Measurements from ENCODE around the gene TLE5. TPM values are rescaled to one million over a fixed set of nuclear protein-coding genes. Genes with fewer than 3 reads are reported as not detected.

Gene TLE5
- total RNA-seq, 4 donors from 2014 or later, result 502 to 905 (median 558) TPM

DNA sequence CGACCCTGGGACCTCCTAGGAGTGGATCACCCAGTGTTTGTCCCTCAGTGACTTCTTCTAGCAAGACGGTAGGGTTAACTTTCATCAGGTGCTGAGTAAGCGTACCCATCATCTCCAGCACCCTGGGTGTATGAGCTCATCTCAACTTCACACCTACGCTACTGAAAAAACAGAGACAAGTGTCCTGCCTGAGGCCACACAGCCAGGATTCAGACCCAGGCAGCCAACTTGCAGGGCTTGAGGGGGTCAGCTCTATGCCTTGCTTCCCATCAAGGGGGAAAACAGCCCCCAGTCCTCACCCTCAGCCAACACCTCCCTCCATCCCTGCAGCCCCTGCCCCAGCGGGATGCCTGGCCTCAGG is 37.8 kb downstream of the TLE5 start:
- Histone ChIP-seq H3K27me3 (no peaks in the 10 kb centered on the region), H3K27ac (no peak overlapping the region), H3K4me1 (peaks cover 0 to 18% (median 9%) of the 10 kb centered on the region in 3 donors), H3K36me3 (peaks cover 0 to 15% of the 10 kb centered on the region in 2 donors), H3K9me3 (no peaks in the 10 kb centered on the region), H3K4me3 (no peak overlapping the region)
- 20 to 60% methylated on average over 1 to 2 of the region's 5 CpGs for WGBS, 2 donors (ENCODE audit: low coverage in 1 of 2)
- no peak for ATAC-seq
- TF ChIP-seq POLR2AphosphoS5 (IDR thresholded peaks at IDR 0.05) (no peak), POLR2A (IDR thresholded peaks at IDR 0.05) (no peak), EP300 (IDR thresholded peaks at IDR 0.05) (no peak)
- TF ChIP-seq, protein P1, sequence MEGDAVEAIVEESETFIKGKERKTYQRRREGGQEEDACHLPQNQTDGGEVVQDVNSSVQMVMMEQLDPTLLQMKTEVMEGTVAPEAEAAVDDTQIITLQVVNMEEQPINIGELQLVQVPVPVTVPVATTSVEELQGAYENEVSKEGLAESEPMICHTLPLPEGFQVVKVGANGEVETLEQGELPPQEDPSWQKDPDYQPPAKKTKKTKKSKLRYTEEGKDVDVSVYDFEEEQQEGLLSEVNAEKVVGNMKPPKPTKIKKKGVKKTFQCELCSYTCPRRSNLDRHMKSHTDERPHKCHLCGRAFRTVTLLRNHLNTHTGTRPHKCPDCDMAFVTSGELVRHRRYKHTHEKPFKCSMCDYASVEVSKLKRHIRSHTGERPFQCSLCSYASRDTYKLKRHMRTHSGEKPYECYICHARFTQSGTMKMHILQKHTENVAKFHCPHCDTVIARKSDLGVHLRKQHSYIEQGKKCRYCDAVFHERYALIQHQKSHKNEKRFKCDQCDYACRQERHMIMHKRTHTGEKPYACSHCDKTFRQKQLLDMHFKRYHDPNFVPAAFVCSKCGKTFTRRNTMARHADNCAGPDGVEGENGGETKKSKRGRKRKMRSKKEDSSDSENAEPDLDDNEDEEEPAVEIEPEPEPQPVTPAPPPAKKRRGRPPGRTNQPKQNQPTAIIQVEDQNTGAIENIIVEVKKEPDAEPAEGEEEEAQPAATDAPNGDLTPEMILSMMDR (IDR thresholded peaks at IDR 0.05), result no peak

- WGBS, 2 donors (ENCODE audit: low coverage in 1 of 2), result 64 to 97% methylated on average over 4 to 5 of the region's 18 CpGs
- Histone ChIP-seq H3K4me1 (no peaks in the 10 kb centered on the region), H3K27me3 (no peaks in the 10 kb centered on the region), H3K9me3 (no peaks in the 10 kb centered on the region), H3K4me3 (no peak overlapping the region), H3K27ac (no peak overlapping the region), H3K36me3 (peaks cover 0 to 26% of the 10 kb centered on the region in 2 donors)
- TF ChIP-seq POLR2AphosphoS5 (IDR thresholded peaks at IDR 0.05) (no peak), POLR2A (IDR thresholded peaks at IDR 0.05) (no peak), EP300 (IDR thresholded peaks at IDR 0.05) (no peak)
- TF ChIP-seq, protein P1 (IDR thresholded peaks at IDR 0.05), result no peak
- ATAC-seq, result no peak
Measured at GRCh38 chr19:3020321-3020960, 41.9 kb downstream of the TLE5 start.

DNA sequence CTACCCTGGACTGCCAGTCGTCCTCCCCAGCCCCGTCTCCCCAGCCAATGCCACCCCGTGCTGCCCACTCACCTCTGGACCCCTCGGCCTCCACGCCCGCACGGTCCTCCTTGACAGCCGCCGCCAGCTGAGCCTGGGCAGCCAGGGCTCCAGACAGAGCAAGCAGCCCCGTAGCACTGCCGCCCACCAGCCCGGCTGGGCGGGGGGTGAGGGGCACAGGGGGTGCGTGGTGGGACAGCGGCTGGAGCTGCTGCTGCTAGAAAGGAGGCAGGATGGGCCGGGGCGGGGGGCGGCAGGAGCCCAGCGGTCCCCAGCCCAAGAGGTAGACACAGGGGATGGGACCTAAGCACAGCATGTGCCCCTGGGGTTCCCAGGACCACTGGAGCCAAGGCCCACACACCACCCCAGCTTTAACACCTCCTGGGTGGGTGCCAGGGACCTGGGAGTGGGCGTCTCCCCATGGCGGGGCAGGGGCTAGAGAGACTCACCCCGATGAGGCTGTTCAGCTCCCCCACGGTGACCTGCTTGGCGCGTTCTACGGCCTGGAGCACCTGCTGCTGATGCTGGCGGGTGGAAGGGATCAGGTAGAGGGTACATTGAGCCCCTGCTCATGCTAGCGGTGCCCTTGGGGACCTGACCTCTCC is 43.0 kb downstream of the TLE5 start:
- H3K4me3 ChIP-seq, result no peak overlapping the region

DNA sequence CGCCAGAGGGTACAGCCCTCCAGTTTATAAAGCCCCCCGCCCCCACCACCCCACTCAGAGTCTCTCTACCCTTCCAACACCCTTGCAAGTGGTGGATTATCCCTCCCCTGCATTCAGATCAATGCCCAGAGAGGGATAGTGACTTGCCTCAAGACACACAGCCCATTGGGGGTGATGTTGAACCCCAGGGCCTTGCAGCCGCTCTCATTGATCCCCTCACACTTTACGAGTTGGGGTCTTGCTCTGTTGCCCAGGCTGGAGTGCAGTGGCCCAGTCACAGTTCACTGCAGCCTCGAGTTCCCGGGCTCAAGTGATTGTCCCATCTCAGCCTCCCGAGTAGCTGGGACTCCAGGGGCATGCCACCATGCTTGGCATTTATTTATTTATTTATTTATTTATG is 44.4 kb downstream of the TLE5 start:
- ATAC-seq, result no peak
- Histone ChIP-seq H3K4me3 (no peak overlapping the region), H3K27ac (no peak overlapping the region), H3K36me3 (peaks cover 0 to 45% of the 10 kb centered on the region in 2 donors), H3K4me1 (no peaks in the 10 kb centered on the region), H3K9me3 (no peaks in the 10 kb centered on the region), H3K27me3 (no peaks in the 10 kb centered on the region)
- WGBS, 2 donors (ENCODE audit: low coverage in 1 of 2), result 92 to 95% methylated on average over 2 to 7 of the region's 7 CpGs
- TF ChIP-seq EP300 (IDR thresholded peaks at IDR 0.05) (no peak), POLR2A (IDR thresholded peaks at IDR 0.05) (no peak), POLR2AphosphoS5 (IDR thresholded peaks at IDR 0.05) (no peak)
- TF ChIP-seq, protein P1 (IDR thresholded peaks at IDR 0.05), result no peak

More for the DNA sequence above, 43.0 kb downstream of the TLE5 start:
- no peak overlapping the region for H3K27ac ChIP-seq
- no peak for TF ChIP-seq EP300 (IDR thresholded peaks at IDR 0.05)
- TF ChIP-seq, protein P1 (IDR thresholded peaks at IDR 0.05), result no peak
- no peak for TF ChIP-seq POLR2AphosphoS5 (IDR thresholded peaks at IDR 0.05)
- TF ChIP-seq POLR2A (IDR thresholded peaks at IDR 0.05), result no peak
- ATAC-seq, result no peak
- peaks cover 0 to 31% of the 10 kb centered on the region in 2 donors for H3K36me3 ChIP-seq
- H3K4me1 ChIP-seq, result no peaks in the 10 kb centered on the region
- no peaks in the 10 kb centered on the region for H3K27me3 ChIP-seq
- H3K9me3 ChIP-seq, result no peaks in the 10 kb centered on the region
- 100% methylated on average over 1 of the region's 28 CpGs for WGBS, 2 donors (ENCODE audit: low coverage in 1 of 2)

Measured in gastroesophageal sphincter (tissue), 4 donors.